VCaP (cell line): ENCODE data around the gene SKIC8.

ENCODE experiments used
- H3K27ac ChIP-seq: fragments of 450-650 bp; 2 replicates; pipeline ENCODE4 v1.5.1; 2017
- CTCF ChIP-seq: fragments of 450-650 bp; conservative IDR thresholded peaks from 2 replicates; pipeline ENCODE4 v1.5.1; 2017; ENCODE audit warnings: mild to moderate bottlenecking, moderate library complexity

The SKIC8 gene

DNA sequence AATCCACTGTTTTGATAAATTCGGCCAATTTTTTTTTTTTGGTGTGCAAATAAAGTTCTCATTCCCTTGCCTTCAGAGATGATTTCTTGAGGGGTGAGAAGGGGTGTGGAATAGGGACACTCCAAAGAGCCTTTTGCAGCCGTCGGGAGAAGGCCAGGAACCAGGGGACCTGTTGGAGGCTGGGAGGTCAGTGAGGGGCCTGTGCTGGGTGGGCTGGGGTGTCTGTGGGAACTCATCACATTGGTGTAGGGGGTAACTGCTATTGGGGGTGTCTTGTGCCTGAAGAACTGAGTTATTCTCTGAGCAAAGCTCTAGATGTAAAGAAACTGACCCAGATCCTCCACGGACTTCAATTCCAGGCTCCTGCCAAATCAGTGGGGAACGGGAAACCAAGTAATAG, 13.5 kb upstream of the SKIC8 start:
- no peak for TF ChIP-seq CTCF
- H3K27ac ChIP-seq: no peak overlapping the region

DNA sequence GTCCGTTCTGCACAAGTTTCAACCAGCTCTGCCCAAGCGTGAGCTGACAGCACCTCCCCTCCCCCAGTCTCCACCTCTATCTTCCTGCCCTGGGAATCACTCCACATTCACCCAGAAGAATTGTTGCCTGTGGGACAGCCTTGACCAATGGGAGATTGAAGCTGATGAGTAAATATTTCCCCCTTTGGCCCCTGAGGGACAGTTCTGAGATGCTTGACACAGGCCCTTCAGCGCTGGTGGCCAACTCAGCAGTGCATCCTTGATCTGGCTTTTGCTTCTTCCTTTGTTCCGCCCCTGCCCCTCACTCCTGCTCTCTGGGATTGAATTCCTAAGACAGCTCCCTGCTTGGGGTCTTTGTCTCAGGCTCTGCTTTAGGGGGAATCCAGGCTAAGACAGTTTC, 13.1 kb upstream of the SKIC8 start:
- TF ChIP-seq CTCF: no peak
- no peak overlapping the region for H3K27ac ChIP-seq

DNA sequence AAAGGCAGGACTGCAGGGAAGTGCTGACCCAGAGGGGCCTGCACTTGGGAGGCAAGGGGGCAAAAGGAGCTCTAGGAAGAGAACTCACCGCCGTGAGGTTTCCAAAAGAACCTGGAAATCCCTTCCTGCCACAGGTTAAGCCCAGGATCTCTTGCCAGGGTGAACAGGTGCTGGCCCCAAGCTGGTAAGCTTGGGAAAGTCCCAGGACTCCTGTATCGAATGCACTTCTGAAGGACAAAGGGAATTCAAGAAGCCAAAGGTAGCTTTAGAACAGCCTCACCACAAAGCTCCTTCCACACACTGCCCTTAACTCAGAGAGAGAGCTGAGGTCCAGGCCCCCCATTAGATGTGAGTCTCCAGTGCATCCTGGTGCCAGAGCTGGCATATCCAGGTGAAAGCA, 11.9 kb upstream of the SKIC8 start:
- no peak overlapping the region for H3K27ac ChIP-seq
- no peak for TF ChIP-seq CTCF

DNA sequence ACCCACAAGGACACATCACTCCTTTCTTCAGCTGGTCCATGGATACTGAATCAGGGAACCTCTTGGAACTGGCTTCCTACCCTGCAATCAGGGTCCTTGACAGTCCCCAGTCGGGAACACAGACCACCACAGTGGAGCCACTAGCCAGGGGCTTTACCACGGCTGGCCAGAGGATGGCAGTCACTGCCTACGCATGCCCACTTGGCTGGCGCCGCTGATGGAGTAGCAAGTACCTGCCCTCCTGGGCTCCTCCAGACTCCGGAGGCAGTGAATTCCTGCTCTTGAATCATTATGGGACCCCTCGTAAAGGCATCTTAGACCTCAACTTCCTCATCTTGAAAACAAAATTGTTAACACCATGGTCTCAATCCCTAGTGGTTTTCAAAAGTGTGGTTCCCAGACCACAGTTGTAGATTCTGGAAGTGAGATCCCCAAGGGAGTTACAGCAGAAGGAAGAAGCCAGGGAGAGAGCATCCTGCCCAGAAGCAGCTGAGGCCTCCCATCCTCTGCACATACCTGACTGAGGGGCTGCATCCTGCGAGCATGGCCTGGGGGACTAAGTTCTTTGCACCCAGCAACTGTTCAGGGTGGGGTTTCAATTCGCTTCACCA, 9.1 kb upstream of the SKIC8 start:
- peak; percentile 99 for TF ChIP-seq CTCF
- H3K27ac ChIP-seq: no peak overlapping the region

- no peak overlapping the region for H3K27ac ChIP-seq
- no peak for TF ChIP-seq CTCF
These were observed 8.6 kb upstream of the SKIC8 start for GRCh38 chr15:78307976-78308375.

DNA sequence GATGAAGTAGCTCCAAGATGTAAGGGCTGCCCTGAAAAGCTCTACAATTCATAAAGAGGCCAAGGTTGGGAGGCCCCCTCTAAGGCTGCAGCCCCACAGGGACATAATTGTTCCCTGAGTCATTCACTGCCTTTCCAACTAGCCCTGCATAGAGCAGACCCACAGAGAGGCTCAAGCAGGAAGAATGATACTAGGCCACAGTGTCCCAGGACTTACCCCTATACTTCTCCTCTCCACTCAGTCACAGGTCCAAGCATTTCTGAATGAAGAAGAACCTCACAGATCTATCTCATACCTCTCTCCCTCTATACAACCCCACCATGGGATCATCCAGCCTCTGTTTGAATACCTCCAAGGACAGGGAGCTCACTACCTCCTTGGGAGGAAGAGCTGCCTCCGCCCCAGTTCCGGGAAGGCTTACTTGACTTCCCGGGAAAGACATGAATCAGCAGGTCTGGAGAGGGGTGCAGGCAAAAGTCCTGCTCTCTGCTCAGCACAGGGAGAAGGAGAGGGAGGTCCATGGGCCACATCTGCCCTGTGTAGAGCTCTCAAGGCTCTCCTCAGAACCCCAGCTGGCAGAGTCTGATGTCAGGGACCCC, 6.9 kb upstream of the SKIC8 start:
- H3K27ac ChIP-seq: no peak overlapping the region
- no peak for TF ChIP-seq CTCF

DNA sequence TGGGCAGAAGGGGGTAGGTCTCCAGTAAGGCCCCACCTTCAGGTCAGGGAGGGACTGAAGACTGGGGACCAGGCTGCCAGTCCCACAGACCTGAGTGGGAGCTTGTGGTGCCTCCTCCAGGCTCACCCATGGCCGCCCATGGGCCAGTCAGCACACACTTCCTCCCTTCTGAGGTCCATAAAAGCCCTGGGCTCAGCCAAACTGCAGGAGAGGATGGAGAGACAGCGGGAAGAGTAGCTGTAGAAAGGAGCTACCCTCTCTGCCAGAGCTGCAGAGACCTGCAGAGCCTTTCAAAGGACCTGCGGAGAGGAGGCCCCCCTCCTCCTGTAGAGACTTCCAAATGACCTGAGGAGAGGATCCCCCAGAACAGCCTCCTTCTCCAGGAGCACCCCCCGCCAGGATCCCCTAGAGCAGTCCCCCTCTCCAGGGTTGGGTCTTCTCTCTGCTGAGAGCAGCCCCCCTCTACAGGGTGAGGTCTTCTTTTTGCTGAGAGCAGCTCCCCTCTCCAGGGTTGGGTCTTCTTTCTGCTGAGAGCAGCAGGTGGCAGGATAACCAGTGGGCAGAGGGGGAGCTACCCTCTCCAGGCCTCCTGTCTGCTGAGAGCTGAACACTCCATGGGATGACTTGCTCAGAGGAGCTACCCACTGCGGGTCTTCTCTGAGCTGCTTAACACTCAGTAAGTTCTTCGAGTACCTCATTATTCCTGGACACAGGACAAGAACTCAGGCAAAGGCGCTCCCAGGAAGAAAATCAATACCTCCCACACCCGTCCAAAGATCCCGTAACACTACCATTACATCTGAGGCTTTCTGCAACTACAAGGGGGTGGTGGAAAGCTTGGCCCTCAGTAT, 5.0 kb upstream of the SKIC8 start:
- no peak for TF ChIP-seq CTCF

More for the DNA sequence above, 5.0 kb upstream of the SKIC8 start:
- no peak overlapping the region for H3K27ac ChIP-seq
